ENCODE results near the gene WDR45B.

WDR45B gene

GRCh38 chr17:82631544-82631943, 16.7 kb downstream of the WDR45B start:
- no peak for DNase-seq (ENCODE audit: low read depth in 1 of 2, low spot score in 1 of 2)

DNA sequence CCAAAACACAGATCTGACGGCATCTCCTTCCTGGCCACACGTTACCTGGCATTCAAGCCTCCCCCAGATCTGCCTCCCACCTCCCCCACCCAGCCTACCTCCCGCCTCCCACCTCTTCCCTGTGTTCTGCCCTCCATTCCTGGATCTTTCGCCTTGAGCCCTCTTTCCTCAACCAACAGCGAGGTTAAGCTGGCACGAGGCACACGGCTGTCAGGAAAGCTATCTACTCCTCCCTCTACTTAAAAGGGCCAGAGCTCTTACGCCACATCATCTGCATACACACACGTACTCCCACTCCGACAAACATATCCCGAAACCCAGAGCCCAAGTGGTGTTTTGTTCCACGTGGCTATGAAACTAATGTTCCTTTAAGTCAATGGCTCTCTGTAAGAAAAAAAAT, 18.0 kb downstream of the WDR45B start:
- DNase-seq (ENCODE audit: low read depth in 1 of 2, low spot score in 1 of 2): no peak

GRCh38 chr17:82629748-82630147, 18.5 kb downstream of the WDR45B start:
- DNase-seq (ENCODE audit: low read depth in 1 of 2, low spot score in 1 of 2): no peak

- DNase-seq (ENCODE audit: low read depth in 1 of 2, low spot score in 1 of 2): no peak
Observed at GRCh38 chr17:82627405-82627804, 20.8 kb downstream of the WDR45B start.

GRCh38 chr17:82623707-82624106, 24.5 kb downstream of the WDR45B start:
- DNase-seq (ENCODE audit: low read depth in 1 of 2, low spot score in 1 of 2): no peak

GRCh38 chr17:82619641-82620040, 28.6 kb downstream of the WDR45B start:
- DNase-seq (ENCODE audit: low read depth in 1 of 2, low spot score in 1 of 2): no peak

DNA sequence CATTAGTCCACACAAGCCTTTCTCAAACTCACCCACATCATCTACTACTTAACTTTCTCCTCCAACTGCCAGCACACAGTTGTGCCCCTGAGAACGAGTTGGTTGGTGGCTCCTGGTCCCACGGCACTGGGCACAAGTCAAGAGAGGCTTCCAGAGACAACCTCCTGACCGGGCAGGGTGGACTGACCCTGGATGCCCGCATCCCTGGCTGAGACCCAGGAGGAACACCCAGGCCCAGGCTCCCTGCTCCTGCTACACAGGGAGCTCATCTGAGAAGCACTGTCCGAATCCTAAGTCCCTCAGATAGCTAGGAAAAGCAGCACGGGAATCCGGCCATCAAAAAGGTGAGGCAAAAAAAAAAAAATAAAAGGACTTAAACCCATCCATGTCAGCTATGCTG, 29.0 kb downstream of the WDR45B start:
- DNase-seq (ENCODE audit: low read depth in 1 of 2, low spot score in 1 of 2): no peak

DNA sequence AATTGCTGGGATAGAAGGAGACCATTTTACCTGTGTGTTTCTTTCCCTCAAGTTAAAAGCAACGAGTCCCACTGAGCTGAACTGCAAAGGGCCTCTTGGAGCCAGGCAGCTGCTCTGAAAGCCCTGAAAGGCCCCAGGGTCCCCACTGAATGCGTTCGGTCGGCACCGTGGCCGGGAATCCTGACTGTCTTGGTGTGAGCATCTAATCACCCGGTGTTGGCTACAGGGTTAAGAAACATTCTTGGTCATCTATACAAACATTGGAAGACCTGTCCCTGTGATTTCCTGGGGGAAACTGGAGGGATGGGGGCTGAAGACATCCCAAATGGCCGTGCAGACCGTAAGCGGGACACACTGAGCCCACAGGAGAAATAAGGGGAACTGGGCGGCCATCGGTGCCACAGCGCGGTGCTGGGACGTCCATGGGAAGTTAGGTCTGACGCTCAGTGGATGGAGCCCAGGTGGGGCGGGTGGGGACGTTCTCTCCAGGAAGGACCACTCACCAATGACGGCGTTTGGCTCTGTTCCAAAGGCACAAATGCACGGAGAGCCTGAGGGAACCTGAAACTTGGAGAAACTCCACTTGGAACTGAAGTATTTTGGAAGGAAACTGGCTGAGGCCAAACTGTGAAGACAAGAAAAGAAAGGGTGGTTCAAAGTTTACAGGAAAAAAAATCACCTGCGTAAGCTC, 32.1 kb downstream of the WDR45B start:
- no peak for DNase-seq (ENCODE audit: low read depth in 1 of 2, low spot score in 1 of 2)

GRCh38 chr17:82615084-82616020, 32.9 kb downstream of the WDR45B start:
- DNase-seq (ENCODE audit: low read depth in 1 of 2, low spot score in 1 of 2): no peak

DNA sequence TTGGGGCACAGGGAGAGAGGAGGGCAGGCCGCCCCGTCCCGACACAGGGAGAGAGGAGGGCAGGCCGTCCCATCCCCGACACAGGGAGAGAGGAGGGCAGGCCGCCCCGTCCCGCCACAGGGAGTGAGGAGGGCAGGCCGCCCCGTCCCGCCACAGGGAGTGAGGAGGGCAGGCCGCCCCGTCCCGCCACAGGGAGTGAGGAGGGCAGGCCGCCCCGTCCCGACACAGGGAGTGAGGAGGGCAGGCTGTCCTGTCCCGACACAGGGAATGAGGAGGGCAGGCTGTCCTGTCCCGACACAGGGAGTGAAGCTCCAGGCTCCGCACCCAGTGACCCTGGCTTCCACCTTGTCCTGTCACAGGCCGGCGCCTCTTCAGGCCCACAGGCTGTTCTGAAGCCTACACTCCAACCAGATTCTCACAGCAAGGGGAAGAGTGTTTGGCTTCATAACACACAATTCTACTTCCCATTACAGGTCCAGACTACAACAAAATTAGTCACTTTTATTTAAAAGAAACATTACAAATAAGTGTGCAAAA, 34.1 kb downstream of the WDR45B start:
- DNase-seq (ENCODE audit: low read depth in 1 of 2, low spot score in 1 of 2): no peak

DNA sequence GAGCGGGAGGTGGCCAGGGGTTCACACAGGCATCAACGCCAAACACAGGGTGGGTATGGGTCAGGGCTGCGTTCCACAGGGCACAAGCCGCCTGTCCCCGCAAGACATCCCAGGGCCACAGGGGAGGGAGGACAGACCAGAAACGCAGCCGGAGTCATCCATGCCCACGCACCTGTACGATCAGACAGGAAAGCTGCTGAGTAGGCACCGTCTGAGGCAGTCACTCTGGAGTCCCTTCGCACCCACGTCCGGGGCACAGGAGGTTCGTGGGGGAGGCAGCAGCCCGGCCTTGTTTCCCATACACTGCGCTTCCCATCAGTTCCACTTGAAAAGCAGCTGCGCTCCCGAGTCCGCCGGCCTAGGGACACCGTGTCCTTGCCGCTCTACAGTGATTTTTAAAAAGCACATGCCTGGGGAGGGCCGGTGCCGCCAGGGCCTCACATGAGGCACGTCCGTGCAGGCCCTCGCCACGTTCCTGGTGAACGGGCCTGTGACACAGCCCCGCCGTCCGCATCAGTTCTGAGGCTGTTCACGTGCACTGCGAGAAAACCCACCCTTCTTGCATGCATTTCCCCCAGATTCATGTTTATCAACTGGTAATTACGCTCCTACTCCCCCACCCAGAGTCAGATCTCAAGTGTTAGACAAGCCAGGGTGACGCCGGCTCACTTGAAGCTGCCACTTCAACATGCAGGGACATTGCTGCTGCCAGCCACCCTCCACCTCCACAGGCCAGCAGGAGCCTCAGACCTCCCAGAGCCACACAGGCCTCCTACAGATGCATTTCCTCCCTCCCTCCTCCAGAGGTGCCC, 34.8 kb downstream of the WDR45B start:
- DNase-seq (ENCODE audit: low read depth in 1 of 2, low spot score in 1 of 2): no peak

GRCh38 chr17:82611140-82612058, 36.8 kb downstream of the WDR45B start:
- no peak for DNase-seq (ENCODE audit: low read depth in 1 of 2, low spot score in 1 of 2)

- DNase-seq (ENCODE audit: low read depth in 1 of 2, low spot score in 1 of 2): no peak
Observed at GRCh38 chr17:82609655-82610054, 38.6 kb downstream of the WDR45B start.

GRCh38 chr17:82608816-82609215, 39.4 kb downstream of the WDR45B start:
- DNase-seq (ENCODE audit: low read depth in 1 of 2, low spot score in 1 of 2): no peak

DNA sequence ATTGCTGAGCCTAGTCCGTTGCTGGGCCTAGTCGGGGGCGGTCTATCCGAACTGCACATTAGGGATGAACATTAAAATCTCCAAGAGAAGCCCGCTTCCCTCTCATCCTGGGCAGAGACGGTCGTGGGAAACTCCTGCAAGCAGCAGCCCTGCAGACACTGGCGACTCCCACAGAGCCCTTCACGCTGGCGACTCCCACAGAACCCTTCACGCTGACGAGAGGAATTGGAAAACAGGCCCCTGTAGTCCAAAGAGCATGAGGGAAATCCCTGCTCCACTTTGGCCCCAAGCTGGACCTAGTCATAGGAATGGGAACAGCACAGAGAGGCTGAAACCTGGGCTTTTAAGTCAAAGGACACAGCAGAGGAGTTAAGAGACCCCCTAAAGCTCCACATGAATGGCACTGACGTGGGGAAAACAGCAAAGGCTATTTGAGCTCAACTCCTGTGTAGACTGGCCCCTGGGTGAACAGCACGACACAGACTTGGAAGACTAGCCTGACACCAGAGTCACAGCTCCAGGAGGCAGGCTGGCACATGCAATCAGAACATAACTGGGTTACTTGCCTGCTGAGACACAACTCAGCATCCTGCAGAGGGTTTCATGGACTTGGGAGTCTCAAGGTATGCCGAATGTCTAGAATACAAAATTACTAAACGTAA, 42.2 kb downstream of the WDR45B start:
- no peak for DNase-seq (ENCODE audit: low read depth in 1 of 2, low spot score in 1 of 2)

- no peak for DNase-seq (ENCODE audit: low read depth in 1 of 2, low spot score in 1 of 2)
Observed at GRCh38 chr17:82604532-82604931, 43.7 kb downstream of the WDR45B start.

- DNase-seq (ENCODE audit: low read depth in 1 of 2, low spot score in 1 of 2): no peak
Observed at GRCh38 chr17:82603981-82604448, 44.2 kb downstream of the WDR45B start.

DNA sequence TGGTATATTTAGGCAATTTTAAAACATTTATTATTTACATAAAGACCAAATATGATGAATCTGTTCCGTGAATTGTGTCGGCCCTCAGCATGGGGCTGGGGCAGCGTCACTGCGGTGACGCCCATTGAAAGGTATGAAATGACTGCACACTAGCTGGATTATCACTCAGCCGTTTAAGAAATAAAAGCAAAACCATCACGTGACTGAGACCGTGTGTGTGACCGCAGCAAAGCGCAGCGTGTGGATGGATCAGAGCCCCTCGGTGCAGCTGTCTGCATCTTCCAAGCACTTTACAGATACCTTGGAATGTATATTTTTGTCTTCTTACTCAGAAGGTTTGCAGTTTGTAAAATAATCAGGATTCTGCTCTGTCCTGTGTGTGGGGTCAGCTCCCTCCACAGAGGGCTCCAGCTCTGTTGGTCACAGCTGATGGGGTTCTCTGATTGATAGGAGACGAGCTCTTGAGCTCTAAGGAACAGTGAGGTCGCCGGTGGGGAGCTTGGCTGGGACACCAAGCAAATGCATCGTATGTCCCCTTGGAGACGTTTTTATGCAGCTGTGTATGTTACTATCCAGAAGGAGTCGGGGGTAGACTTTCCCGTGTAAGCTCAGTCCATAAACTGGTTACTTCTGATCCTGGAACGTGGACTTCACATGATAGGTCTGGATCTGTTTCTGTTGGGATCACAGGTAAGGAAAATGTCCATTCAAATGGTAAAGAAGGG, 45.1 kb downstream of the WDR45B start:
- no peak for DNase-seq (ENCODE audit: low read depth in 1 of 2, low spot score in 1 of 2)

- no peak for DNase-seq (ENCODE audit: low read depth in 1 of 2, low spot score in 1 of 2)
Observed at GRCh38 chr17:82602487-82602886, 45.8 kb downstream of the WDR45B start.

Data from stimulated activated CD4-positive, alpha-beta T cell treated with anti-CD3 and anti-CD28 coated beads, Interleukin-15, amount 100 ng/mL, for 1 hour (primary cell).